Tibial nerve (tissue), 3 donors: Measurements from ENCODE around the gene CD200.

Source experiments
- CTCF ChIP-seq, 5 experiments: fragments of 200-600 bp in 3 of 5; fragments of 450-650 bp in 2 of 5; sonication (generic) in 3 of 5; IDR thresholded peaks; one replicate each; pipeline ENCODE4 v1.5.1; 2016 to 2019; ENCODE audit warnings: antibody characterized with exemption in 5 of 5, mild to moderate bottlenecking in 3 of 5, moderate library complexity in 2 of 5
- POLR2A ChIP-seq, 2 donors: fragments of 450-650 bp; IDR thresholded peaks; one replicate each; pipeline ENCODE4 v1.6.1; 2017; ENCODE audit warnings: antibody characterized with exemption in 2 of 2, mild to moderate bottlenecking in 2 of 2, moderate library complexity in 2 of 2

DNA sequence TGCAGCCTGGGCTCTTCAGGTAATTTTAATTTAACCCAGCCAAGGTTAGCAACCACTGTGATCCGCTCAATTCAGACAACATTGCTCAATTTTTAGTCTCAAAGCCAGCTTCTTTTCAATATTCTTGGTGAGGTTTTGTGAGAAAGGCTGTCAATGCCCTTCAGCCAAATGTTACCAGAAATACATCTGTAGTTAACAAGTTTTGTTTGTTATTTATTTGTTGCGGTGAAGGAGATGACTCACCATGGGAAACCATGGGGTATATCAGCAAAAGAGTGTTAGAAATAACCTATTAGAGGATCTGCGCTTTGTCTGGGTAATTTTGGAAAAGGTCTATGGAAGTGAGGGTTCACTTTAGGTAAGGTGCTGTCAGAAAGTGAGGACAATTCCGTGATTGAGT lies 43.9 kb upstream of the CD200 start:
- TF ChIP-seq CTCF (IDR thresholded peaks at IDR 0.05) (no peak), POLR2A (IDR thresholded peaks at IDR 0.05) (no peak)
